NCI-H2227 (cell line): Measurements from ENCODE around the gene MPPED2.

Experiments
- DNase-seq: peaks from one replicate; lab custom pipeline; 2025; ENCODE audit not compliant: unreplicated experiment; lab: John Stamatoyannopoulos, UW

Gene MPPED2

GRCh38 chr11:30535818-30536217, 50.3 kb downstream of the MPPED2 start:
- DNase-seq, result peak; percentile 4

GRCh38 chr11:30533445-30533947, 52.7 kb downstream of the MPPED2 start:
- DNase-seq, result no peak

- no peak for DNase-seq
Observed at GRCh38 chr11:30527566-30527965, 58.6 kb downstream of the MPPED2 start.

- DNase-seq, result no peak
Observed at GRCh38 chr11:30526558-30526957, 59.6 kb downstream of the MPPED2 start.

GRCh38 chr11:30522536-30523243, 63.5 kb downstream of the MPPED2 start:
- no peak for DNase-seq

GRCh38 chr11:30521297-30522071, 64.7 kb downstream of the MPPED2 start:
- DNase-seq, result no peak

- no peak for DNase-seq
Observed at GRCh38 chr11:30513087-30513486, 73.1 kb downstream of the MPPED2 start.

- DNase-seq, result no peak
Observed at GRCh38 chr11:30511408-30511807, 74.7 kb downstream of the MPPED2 start.

GRCh38 chr11:30510750-30511149, 75.4 kb downstream of the MPPED2 start:
- no peak for DNase-seq

- no peak for DNase-seq
Observed at GRCh38 chr11:30509364-30509763, 76.8 kb downstream of the MPPED2 start.

- no peak for DNase-seq
Observed at GRCh38 chr11:30508594-30508993, 77.6 kb downstream of the MPPED2 start.

- no peak for DNase-seq
Observed at GRCh38 chr11:30505603-30506002, 80.5 kb downstream of the MPPED2 start.

GRCh38 chr11:30504468-30504867, 81.7 kb downstream of the MPPED2 start:
- DNase-seq, result no peak

- no peak for DNase-seq
Observed at GRCh38 chr11:30503156-30503555, 83.0 kb downstream of the MPPED2 start.

- DNase-seq, result no peak
Observed at GRCh38 chr11:30502305-30502704, 83.8 kb downstream of the MPPED2 start.

GRCh38 chr11:30501744-30502143, 84.4 kb downstream of the MPPED2 start:
- no peak for DNase-seq

- no peak for DNase-seq
Observed at GRCh38 chr11:30499940-30500339, 86.2 kb downstream of the MPPED2 start.

GRCh38 chr11:30497600-30497999, 88.6 kb downstream of the MPPED2 start:
- no peak for DNase-seq

- DNase-seq, result no peak
Observed at GRCh38 chr11:30496935-30497334, 89.2 kb downstream of the MPPED2 start.

- no peak for DNase-seq
Observed at GRCh38 chr11:30495437-30495836, 90.7 kb downstream of the MPPED2 start.

- DNase-seq, result no peak
Observed at GRCh38 chr11:30489511-30489910, 96.6 kb downstream of the MPPED2 start.

GRCh38 chr11:30489076-30489475, 97.1 kb downstream of the MPPED2 start:
- no peak for DNase-seq
